Smooth muscle cell (in vitro differentiated cells): ENCODE measurements around the gene DLG1. TPM values are rescaled to one million over a fixed set of nuclear protein-coding genes. Genes with fewer than 3 reads are reported as not detected.
"Not testable (repeated sequence)": the region's sequence is repeated elsewhere in the genome, so short reads cannot be mapped to it uniquely, and the experiment has no call there.

Experiments
- DNase-seq: peaks from one replicate; lab custom pipeline; 2025; ENCODE audit not compliant: unreplicated experiment; lab: John Stamatoyannopoulos, UW
- H2AFZ ChIP-seq: fragments of 200-600 bp; sonication (generic); 2 replicates; pipeline ENCODE4 v1.6.0; 2016; ENCODE audit warnings: antibody characterized with exemption, low read depth, mild to moderate bottlenecking
- H3F3A ChIP-seq: fragments of 200-600 bp; sonication (generic); 2 replicates; pipeline ENCODE4 v1.6.0; 2017; ENCODE audit warnings: antibody characterized with exemption, low read depth
- H3K27ac ChIP-seq: fragments of 200-600 bp; sonication (generic); 2 replicates; pipeline ENCODE4 v1.5.1; 2016; ENCODE audit warnings: low read depth, mild to moderate bottlenecking
- H3K27me3 ChIP-seq: fragments of 200-600 bp; sonication (generic); 2 replicates; pipeline ENCODE4 v1.6.1; 2016; ENCODE audit warnings: low read depth, mild to moderate bottlenecking
- H3K36me3 ChIP-seq: fragments of 200-600 bp; sonication (generic); 2 replicates; pipeline ENCODE4 v1.5.1; 2016; ENCODE audit warnings: low read depth
- H3K4me1 ChIP-seq: fragments of 200-600 bp; sonication (generic); 2 replicates; pipeline ENCODE4 v1.5.1; 2016; ENCODE audit warnings: low read depth
- H3K4me2 ChIP-seq: fragments of 200-600 bp; sonication (generic); 2 replicates; pipeline ENCODE4 v1.6.0; 2016; ENCODE audit warnings: mild to moderate bottlenecking
- H3K4me3 ChIP-seq: fragments of 200-600 bp; sonication (generic); 2 replicates; pipeline ENCODE4 v1.5.1; 2016; ENCODE audit warnings: mild to moderate bottlenecking
- H3K79me2 ChIP-seq: fragments of 200-600 bp; sonication (generic); 2 replicates; pipeline ENCODE4 v1.6.0; 2016; ENCODE audit warnings: low read depth, mild to moderate bottlenecking
- H3K9ac ChIP-seq: fragments of 200-600 bp; sonication (generic); 2 replicates; pipeline ENCODE4 v1.6.0; 2016; ENCODE audit warnings: low read depth
- H3K9me3 ChIP-seq: fragments of 200-600 bp; sonication (generic); replicated peaks from 2 replicates; pipeline ENCODE4 v1.5.1; 2016; ENCODE audit warnings: low read depth
- H4K20me1 ChIP-seq: fragments of 200-600 bp; sonication (generic); 2 replicates; pipeline ENCODE4 v1.6.0; 2016; ENCODE audit warnings: low read depth
- CTCF ChIP-seq: fragments of 200-600 bp; sonication (generic); IDR thresholded peaks from 2 replicates; pipeline ENCODE4 v1.5.1; 2017; ENCODE audit warnings: borderline replicate concordance, mild to moderate bottlenecking, antibody characterized with exemption; ENCODE audit not compliant: insufficient read depth, poor library complexity, severe bottlenecking
- WGBS: methylation state at CpG from one replicate; pipeline ENCODE4 v1.1.7; 2016; ENCODE audit warnings: low lambda C conversion rate; 5-methylcytosine and 5-hydroxymethylcytosine counted together
- polyA plus RNA-seq: library from polyadenylated mRNA; unstranded; fragments of >200 nt; fragmentation: Nextera tagmentation; extraction: Ambion mirVana; gene quantifications from 2 replicates; pipeline ENCODE4 v1.2.1, GENCODE V29; 2016
- total RNA-seq: library from RNA; depleted of rRNA; stranded (reverse); fragments of >200 nt; gene quantifications from 2 replicates; pipeline ENCODE4 v1.2.3, GENCODE V29; 2014

DLG1 gene
- total and polyA plus RNA-seq, 2 experiments from 2014 or later, result 23.5 to 69.0 TPM

- WGBS, result 94% methylated on average over 4 of the region's 4 CpGs
- Histone ChIP-seq H3F3A (no peaks in the 10 kb centered on the region), H3K36me3 (no peaks in the 10 kb centered on the region), H4K20me1 (no peaks in the 10 kb centered on the region), H3K27ac (no peak overlapping the region), H3K9ac (no peak overlapping the region), H3K79me2 (peaks cover 3% of the 10 kb centered on the region), H3K4me3 (no peak overlapping the region), H3K4me1 (no peaks in the 10 kb centered on the region), H3K9me3 (no peaks in the 10 kb centered on the region), H2AFZ (no peak overlapping the region), H3K27me3 (no peaks in the 10 kb centered on the region), H3K4me2 (no peak overlapping the region)
- TF ChIP-seq CTCF, result no peak
- no peak for DNase-seq
These were observed 222.0 kb downstream of the DLG1 start for GRCh38 chr3:197076415-197076814.

GRCh38 chr3:197068077-197068476 lies 230.3 kb downstream of the DLG1 start:
- Histone ChIP-seq H3F3A (no peaks in the 10 kb centered on the region), H3K36me3 (peaks cover 11% of the 10 kb centered on the region), H2AFZ (no peak overlapping the region), H3K4me2 (no peak overlapping the region), H3K9ac (no peak overlapping the region), H3K79me2 (no peaks in the 10 kb centered on the region), H3K4me1 (no peaks in the 10 kb centered on the region), H3K9me3 (no peaks in the 10 kb centered on the region), H3K27me3 (no peaks in the 10 kb centered on the region), H3K27ac (no peak overlapping the region), H3K4me3 (no peak overlapping the region), H4K20me1 (no peaks in the 10 kb centered on the region)
- no peak for DNase-seq
- 98% methylated on average over 1 of the region's 1 CpG for WGBS
- no peak for TF ChIP-seq CTCF

- H3K9ac ChIP-seq, result no peak overlapping the region
- H3K4me2 ChIP-seq, result no peak overlapping the region
- no peak overlapping the region for H2AFZ ChIP-seq
- no peak for TF ChIP-seq CTCF
- no peaks in the 10 kb centered on the region for H3F3A ChIP-seq
- no peaks in the 10 kb centered on the region for H3K79me2 ChIP-seq
- H3K9me3 ChIP-seq, result no peaks in the 10 kb centered on the region
- no peak for DNase-seq
- no peak overlapping the region for H3K4me3 ChIP-seq
- no peaks in the 10 kb centered on the region for H3K4me1 ChIP-seq
- 90% methylated on average over 1 of the region's 1 CpG for WGBS
- no peaks in the 10 kb centered on the region for H3K27me3 ChIP-seq
- no peaks in the 10 kb centered on the region for H4K20me1 ChIP-seq
- peaks cover 11% of the 10 kb centered on the region for H3K36me3 ChIP-seq
- H3K27ac ChIP-seq, result no peak overlapping the region
These were observed 233.6 kb downstream of the DLG1 start for GRCh38 chr3:197064771-197065170.

GRCh38 chr3:197062446-197062845 lies 236.0 kb downstream of the DLG1 start:
- H3K27ac ChIP-seq, result no peak overlapping the region
- 98% methylated on average over 4 of the region's 4 CpGs for WGBS
- H3K36me3 ChIP-seq, result peaks cover 12% of the 10 kb centered on the region
- H2AFZ ChIP-seq, result no peak overlapping the region
- H3K4me3 ChIP-seq, result no peak overlapping the region
- H3F3A ChIP-seq, result no peaks in the 10 kb centered on the region
- no peak for DNase-seq
- no peak overlapping the region for H3K9ac ChIP-seq
- H4K20me1 ChIP-seq, result no peaks in the 10 kb centered on the region
- TF ChIP-seq CTCF, result no peak
- H3K9me3 ChIP-seq, result no peaks in the 10 kb centered on the region
- no peaks in the 10 kb centered on the region for H3K27me3 ChIP-seq
- H3K4me1 ChIP-seq, result no peaks in the 10 kb centered on the region
- H3K4me2 ChIP-seq, result no peak overlapping the region
- no peaks in the 10 kb centered on the region for H3K79me2 ChIP-seq

- not testable (repeated sequence) for H3K4me3 ChIP-seq
These were observed 246.8 kb downstream of the DLG1 start for GRCh38 chr3:197051637-197052036.

More at GRCh38 chr3:197051637-197052036, 246.8 kb downstream of the DLG1 start:
- H3K4me2 ChIP-seq, H4K20me1 ChIP-seq, H3K27ac ChIP-seq, H3K9me3 ChIP-seq, H3K27me3 ChIP-seq, H3K4me1 ChIP-seq, H3F3A ChIP-seq, H3K9ac ChIP-seq, DNase-seq, H2AFZ ChIP-seq, H3K79me2 ChIP-seq: not testable (repeated sequence)
- peaks cover 21% of the 10 kb centered on the region for H3K36me3 ChIP-seq
- WGBS, result 96% methylated on average over 6 of the region's 6 CpGs
